Hippocampal formation (tissue), 2 donors: ENCODE data around the gene C5orf46.
"Not testable (repeated sequence)": the region's sequence is repeated elsewhere in the genome, so short reads cannot be mapped to it uniquely, and the experiment has no call there.

Experiments used
- DNase-seq, 2 donors: peaks; one replicate each; lab custom pipeline; 2025; lab: John Stamatoyannopoulos, UW

The C5orf46 gene

GRCh38 chr5:147895864-147896263, 10.5 kb downstream of the C5orf46 start:
- no peak for DNase-seq

DNA sequence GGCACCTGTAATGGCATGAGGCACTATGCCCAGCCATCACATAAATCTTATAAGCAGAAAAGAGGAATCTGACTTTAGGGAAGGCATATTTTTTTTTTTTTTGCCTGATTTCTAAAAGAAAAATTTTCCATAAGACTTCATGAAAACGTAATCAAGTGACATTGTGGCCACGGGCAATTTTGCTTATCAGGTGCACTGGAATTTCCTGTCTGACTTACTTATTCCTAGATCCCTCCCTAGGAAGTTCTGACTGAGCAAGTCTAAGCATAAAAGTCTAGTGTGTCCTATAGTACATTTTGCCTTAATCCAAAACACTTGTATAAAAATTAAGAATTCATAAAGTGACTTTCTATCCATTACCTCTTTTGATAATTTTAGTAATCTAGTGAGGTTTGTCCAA, 12.5 kb downstream of the C5orf46 start:
- DNase-seq = no peak

DNA sequence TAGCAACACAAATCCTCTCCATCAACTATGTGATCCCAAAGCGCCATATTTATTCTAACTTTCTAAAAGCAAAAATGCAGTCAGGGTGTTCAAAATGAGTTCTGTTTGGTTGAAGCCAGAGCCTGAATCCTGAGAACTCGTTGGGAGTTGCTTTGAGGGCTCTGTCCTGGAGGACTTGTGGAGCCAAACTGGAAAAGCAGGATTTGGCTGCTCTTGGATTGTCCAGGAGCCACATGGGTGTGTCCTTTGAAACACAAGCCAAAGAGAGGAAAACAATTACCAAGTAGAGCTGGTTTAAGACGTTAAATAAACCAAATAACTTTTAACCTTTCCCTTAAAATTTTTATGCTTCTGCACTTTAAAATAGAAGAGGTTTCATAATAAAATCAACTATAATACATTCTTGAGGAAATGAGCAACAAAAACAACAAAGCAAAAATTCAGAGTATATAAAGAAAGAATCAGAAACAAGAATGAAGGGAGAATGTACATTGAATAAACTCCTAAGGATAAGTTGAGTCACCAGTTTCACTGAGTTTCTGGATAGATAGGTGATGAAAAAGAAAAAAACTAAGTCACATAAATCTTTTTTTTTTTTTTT, 13.5 kb downstream of the C5orf46 start:
- DNase-seq = no peak

DNA sequence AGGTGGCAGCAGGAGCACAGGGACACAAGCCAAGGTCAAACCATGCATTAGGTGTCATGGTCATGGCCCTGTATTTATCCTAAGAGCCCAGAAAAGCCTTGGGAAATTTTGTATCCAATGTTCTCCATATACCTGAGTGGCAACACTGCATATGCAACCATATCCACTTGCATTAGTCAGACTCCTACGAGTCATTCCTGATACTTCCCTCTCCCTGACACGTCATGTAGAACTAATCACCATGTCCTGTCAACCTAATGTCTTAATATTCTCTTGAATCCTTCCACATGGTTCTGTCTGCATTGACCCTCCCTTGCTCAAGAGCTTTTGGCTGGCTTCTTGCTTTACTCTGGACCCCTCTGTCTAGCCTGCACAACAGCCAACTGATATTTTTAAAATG, 18.4 kb downstream of the C5orf46 start:
- DNase-seq = no peak

DNA sequence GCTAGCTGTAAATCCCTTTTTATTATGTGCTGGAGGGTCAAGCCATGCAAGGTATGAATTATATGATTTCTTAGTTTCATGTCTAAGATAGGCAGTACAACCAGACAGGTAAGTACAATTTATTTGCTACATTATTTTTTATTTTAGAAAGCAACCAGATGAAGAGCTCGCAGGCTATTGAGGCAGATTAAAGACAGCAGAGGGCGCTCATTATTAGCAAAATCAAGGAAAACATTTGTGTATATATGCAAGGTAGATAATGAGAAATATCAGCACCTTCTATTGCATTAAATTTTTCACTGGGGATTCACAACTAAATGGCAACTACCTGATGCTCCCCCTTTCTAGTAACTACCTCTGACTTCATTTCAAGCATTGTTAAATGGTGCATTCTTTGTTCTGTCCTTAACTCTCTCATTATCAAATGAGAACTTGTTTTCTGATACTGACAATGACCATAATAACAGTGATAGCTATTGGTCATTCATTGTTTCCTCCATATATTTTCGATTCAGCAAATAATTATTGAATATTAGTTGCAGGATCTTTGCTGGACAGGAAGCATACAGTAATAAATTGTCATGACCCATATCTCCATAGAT, 19.2 kb downstream of the C5orf46 start:
- DNase-seq = peak in 1 of 2 donors; percentile 3

GRCh38 chr5:147882586-147883313, 23.6 kb downstream of the C5orf46 start:
- DNase-seq = no peak

DNA sequence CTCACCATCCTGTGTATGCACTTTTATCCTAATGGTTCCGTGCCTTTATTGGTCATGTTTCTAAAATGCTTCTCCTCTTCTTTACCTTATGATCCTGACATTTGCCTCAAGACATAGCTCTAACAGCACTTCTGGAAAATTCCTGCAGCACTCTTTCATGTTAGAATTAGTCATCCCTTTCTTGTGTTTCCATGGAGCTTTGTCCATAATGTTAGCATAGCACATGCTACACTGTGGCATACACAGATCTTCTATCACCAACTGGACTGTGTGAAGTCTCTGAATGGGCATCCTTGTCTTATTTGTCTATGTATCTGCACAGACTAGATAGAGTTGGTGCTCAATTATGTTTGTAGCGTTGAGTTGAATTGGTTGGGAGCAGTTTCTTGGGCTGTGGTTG, 25.9 kb downstream of the C5orf46 start:
- DNase-seq = no peak

GRCh38 chr5:147879784-147880183, 26.6 kb downstream of the C5orf46 start:
- no peak for DNase-seq

GRCh38 chr5:147878066-147878759, 28.1 kb downstream of the C5orf46 start, which contains the start of gene SCGB3A2:
TSS of gene SCGB3A2 (plus strand) at chr5:147878711. CDS start at chr5:147878804, 93 bp downstream.
- no peak for DNase-seq

GRCh38 chr5:147876626-147877025, 29.7 kb downstream of the C5orf46 start:
- no peak for DNase-seq

GRCh38 chr5:147876141-147876540, 30.2 kb downstream of the C5orf46 start:
- DNase-seq = no peak

- no peak for DNase-seq
These were observed 31.4 kb downstream of the C5orf46 start for GRCh38 chr5:147874910-147875367.

GRCh38 chr5:147874118-147874875, 32.0 kb downstream of the C5orf46 start:
- not testable (repeated sequence) for DNase-seq

DNA sequence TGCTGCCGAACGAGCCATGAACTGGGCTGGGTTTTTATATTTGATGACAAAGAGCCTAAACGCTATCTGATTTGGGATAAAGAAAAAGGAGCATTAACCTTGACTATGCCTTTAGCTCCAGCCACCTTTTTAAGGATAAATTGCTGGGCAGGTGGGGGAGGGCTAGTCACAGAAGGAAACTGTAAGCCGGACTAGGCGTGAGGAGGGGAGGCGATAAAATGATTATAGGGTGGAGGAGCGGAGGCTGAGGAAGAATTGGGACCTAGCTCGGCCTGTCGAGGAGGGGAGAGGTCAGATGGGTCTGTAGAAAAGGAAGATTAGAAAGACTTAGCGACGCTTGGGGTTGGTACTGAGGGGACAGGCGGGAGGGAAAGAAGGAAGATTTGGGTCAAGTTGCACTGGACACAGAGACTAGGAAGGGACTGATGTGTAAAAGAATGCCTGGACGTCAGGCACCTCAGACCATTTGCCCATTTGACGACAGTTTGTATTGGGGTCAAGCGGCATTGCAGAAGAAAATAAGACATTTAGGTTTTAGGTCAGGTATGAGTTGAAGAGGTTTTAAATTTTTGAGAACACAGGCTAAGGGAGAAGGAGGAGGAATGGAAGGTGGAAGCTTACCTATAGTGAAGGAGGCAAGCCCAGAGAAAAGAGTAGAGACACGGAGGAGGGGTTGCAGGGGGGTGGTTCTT, 33.4 kb downstream of the C5orf46 start:
- not testable (repeated sequence) for DNase-seq

DNA sequence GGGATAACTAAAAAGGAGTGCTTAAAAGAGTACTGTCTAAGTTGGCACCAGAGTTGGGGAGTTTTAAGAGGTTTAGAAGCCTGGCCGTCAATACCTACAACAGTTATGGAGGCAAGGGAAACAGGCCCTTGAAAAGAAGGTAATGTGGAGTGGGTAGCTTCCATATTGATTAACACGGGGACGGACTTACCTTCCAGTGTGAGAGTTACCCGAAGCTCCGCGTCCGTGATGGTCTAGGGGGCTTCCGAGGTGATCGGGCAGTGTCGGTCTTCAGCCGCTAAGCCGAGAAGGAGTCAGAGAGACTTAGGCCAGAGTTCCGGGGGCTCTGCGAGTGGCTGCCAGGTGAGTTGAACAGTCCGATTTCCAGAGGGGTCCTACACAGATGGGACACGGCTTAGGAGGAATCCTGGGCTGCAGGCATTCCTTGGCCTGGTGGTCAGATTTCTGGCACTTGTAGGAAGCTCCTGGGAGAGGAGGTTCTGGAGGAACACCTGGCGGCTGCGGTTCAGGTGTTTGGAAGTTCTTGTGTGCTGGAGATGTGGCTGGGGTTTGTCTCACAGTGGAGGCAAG, 34.3 kb downstream of the C5orf46 start:
- DNase-seq = not testable (repeated sequence)

DNA sequence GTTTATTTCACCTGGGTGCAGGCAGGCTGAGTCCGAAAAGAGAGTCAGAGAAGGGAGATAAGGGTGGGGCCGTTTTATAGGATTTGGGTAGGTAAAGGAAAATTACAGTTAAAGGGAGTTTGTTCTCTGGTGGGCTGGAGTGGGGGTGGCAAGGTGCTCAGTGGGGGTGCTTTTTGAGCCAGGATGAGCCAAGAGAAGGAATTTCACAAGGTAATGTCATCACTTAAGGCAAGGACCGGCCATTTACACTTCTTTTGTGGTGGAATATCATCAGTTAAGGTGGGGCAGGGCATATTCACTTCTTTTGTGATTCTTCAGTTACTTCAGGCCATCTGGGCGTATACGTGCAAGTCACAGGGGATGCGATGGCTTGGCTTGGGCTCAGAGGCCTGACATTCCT, 36.4 kb downstream of the C5orf46 start:
- DNase-seq = not testable (repeated sequence)

DNA sequence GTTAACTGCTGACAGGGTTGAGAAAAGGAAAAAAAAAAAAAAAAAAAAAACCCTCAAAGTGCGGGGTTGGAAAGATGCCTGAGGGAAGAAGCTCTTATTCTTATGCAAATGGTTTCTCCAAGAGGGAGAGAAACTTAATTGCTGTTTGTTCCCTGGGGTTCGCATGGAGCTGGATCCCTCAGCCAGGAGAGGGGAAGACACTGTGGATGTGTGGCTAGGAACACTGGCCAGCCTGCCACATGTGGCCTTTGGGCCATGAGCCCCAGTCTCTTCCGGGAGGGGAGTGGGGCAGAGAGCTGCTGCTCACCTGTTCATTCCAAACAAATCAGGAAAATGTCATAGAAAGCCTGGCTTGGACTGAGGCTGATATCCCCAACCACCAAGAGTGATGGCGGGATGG, 37.2 kb downstream of the C5orf46 start:
- no peak for DNase-seq

DNA sequence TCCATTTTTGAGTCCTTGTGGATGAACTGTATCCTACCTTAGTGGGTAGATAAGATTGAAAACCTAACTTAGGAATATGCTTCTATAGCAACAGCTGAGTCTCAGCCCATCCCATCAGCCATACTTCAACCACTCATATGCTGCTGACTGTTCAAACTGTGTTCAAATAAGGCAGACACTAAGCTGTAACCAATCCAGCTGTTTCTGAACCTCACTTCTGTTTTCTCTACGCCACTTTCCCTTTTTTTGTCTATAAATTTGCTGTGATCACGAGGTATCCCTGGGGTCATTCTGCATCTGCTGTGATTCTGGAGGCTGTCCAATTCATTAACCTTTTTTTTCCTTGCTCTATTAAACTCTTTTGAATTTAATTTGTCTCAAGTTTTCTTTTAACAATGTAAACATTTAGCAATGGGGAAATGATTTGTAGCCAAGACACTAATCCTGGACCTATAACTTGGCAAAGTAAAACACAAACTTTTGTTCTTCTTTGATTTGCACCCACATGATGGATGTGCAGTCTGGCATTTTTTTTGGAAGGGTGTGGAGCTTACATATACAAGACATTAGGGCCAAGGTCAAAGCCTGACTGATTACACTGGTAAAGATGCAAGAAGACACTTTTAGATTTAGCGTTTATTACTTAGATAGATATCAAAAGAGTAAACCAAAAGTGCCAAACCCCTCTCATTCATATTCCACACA, 42.7 kb downstream of the C5orf46 start:
- DNase-seq = no peak

DNA sequence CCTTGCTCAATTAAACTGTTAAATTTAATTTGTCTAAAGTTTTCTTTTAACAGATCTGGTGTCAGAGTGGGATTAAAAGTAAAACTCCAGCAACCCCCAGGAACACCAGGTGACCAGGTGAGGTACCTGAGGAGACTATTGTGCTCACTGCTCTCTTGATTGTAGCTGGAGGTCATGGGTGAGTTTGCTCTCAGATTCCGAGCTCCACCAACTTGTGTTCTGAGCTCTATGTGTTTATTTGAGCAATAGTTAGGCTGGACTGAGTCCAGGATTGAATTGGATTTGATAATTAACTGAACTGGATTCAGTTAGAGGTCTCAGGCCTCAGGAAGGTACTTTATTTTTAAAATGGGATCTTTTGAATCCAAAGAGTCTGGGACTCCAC, 45.7 kb downstream of the C5orf46 start:
- no peak for DNase-seq

DNA sequence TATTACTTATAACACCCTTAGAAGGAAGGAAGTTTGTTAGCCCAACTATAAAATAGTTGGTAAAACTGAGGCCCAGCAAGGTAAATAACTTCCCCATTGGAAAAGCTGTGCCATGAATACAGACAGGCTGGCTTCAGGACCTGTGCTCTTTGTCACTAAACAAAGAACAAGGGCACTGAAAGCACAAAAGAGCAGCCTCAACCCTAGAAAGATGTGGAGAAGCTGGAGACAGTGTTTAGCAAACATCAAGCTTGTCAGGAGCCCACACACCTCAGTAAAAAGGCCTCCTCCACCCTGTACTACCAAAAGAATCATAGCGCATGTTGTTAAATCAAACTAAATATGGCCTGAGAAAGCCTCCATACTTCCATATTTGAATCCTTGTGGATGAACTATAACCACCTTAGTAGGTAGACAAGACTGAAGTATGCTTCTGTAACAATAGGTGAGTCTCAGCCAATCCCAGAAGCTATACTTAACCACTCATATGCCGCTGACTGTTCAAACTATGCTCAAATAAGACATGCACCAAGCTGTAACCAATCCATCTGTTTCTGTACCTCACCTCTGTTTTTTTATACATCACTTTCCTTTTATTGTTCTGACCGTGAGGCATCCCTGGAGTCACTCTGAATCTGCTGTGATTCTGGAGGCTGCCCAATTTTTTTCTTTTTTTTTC, 46.2 kb downstream of the C5orf46 start:
- no peak for DNase-seq
